Liver (tissue), 9 donors: ENCODE results near the gene GBA3. TPM values are rescaled to one million over a fixed set of nuclear protein-coding genes. Genes with fewer than 3 reads are reported as not detected.

Experiments
- DNase-seq: peaks from one replicate; pipeline ENCODE4 v3.0.0-alpha.2; 2017; ENCODE audit warnings: low spot score
- H3K27ac ChIP-seq, 2 donors: one replicate each; pipeline ENCODE4 v1.7.0; 2013; ENCODE audit warnings: inconsistent platforms in 2 of 2, low read length in 2 of 2, control low read depth in 1 of 2, low read depth in 1 of 2, mild to moderate bottlenecking in 1 of 2
- H3K27me3 ChIP-seq, 4 donors: one replicate each; pipeline versions ENCODE4 v1.6.1 to v1.7.0; 2013; ENCODE audit warnings: low read length in 3 of 4, inconsistent platforms in 1 of 4, mild to moderate bottlenecking in 1 of 4, moderate library complexity in 1 of 4; ENCODE audit not compliant: control insufficient read depth in 4 of 4, insufficient read depth in 4 of 4
- H3K36me3 ChIP-seq, 4 donors: one replicate each; pipeline versions ENCODE4 v1.6.1 to v1.7.0; 2013; ENCODE audit warnings: low read length in 3 of 4, mild to moderate bottlenecking in 3 of 4, low read depth in 1 of 4, moderate library complexity in 1 of 4; ENCODE audit not compliant: control insufficient read depth in 4 of 4, insufficient read depth in 3 of 4
- H3K4me1 ChIP-seq, 4 donors: one replicate each; pipeline versions ENCODE4 v1.6.1 to v1.7.0; 2013; ENCODE audit warnings: low read length in 3 of 4, mild to moderate bottlenecking in 3 of 4, moderate library complexity in 1 of 4; ENCODE audit not compliant: control insufficient read depth in 4 of 4, insufficient read depth in 4 of 4
- H3K4me3 ChIP-seq, 3 donors: one replicate each; pipeline versions ENCODE4 v1.6.1 to v1.7.0; 2013; ENCODE audit warnings: low read length in 3 of 3, control low read depth in 1 of 3, low read depth in 1 of 3, mild to moderate bottlenecking in 1 of 3
- H3K9ac ChIP-seq, 2 donors: one replicate each; pipeline ENCODE4 v1.7.0; 2013; ENCODE audit warnings: low read length in 2 of 2, mild to moderate bottlenecking in 2 of 2, moderate library complexity in 2 of 2, control low read depth in 1 of 2, low read depth in 1 of 2
- H3K9me3 ChIP-seq, 4 donors: one replicate each; pipeline versions ENCODE4 v1.6.1 to v1.7.0; 2013; ENCODE audit warnings: low read length in 3 of 4; ENCODE audit not compliant: control insufficient read depth in 4 of 4
- EGR1 ChIP-seq, 2 donors: IDR thresholded peaks; 2 replicates each; pipeline ENCODE4 v1.6.1; 2016 to 2018; ENCODE audit warnings: antibody characterized with exemption in 2 of 2, low read depth in 2 of 2
- FOXA1 ChIP-seq: IDR thresholded peaks from 2 replicates; pipeline ENCODE4 v1.6.1; 2016; ENCODE audit warnings: antibody characterized with exemption
- FOXA2 ChIP-seq: IDR thresholded peaks from 2 replicates; pipeline ENCODE4 v1.6.1; 2016; ENCODE audit warnings: antibody characterized with exemption
- GABPA ChIP-seq, 2 donors: IDR thresholded peaks in 1 of 2; conservative IDR thresholded peaks in 1 of 2; 2 replicates each; pipeline ENCODE4 v1.6.1; 2016; ENCODE audit warnings: antibody characterized with exemption in 2 of 2, mild to moderate bottlenecking in 1 of 2, moderate library complexity in 1 of 2
- HNF4A ChIP-seq, 2 donors: conservative IDR thresholded peaks; 2 replicates each; pipeline ENCODE4 v1.6.1; 2016; ENCODE audit warnings: antibody characterized with exemption in 2 of 2, mild to moderate bottlenecking in 2 of 2
- HNF4G ChIP-seq: IDR thresholded peaks from 2 replicates; pipeline ENCODE4 v1.6.1; 2016; ENCODE audit warnings: antibody characterized with exemption
- JUND ChIP-seq, 2 donors: IDR thresholded peaks; 2 replicates each; pipeline ENCODE4 v1.6.1; 2016; ENCODE audit warnings: antibody characterized with exemption in 2 of 2
- NR2F2 ChIP-seq: IDR thresholded peaks from 2 replicates; pipeline ENCODE4 v1.6.1; 2016; ENCODE audit warnings: antibody characterized with exemption
- RAD21 ChIP-seq, 2 donors: IDR thresholded peaks; 2 replicates each; pipeline ENCODE4 v1.6.1; 2016; ENCODE audit warnings: antibody characterized with exemption in 2 of 2, mild to moderate bottlenecking in 2 of 2
- RXRA ChIP-seq, 2 donors: IDR thresholded peaks; 2 replicates each; pipeline ENCODE4 v1.6.1; 2017 to 2018; ENCODE audit warnings: antibody characterized with exemption in 2 of 2, mild to moderate bottlenecking in 1 of 2
- SP1 ChIP-seq: IDR thresholded peaks from 2 replicates; pipeline ENCODE4 v1.6.1; 2018; ENCODE audit warnings: antibody characterized with exemption, mild to moderate bottlenecking
- TAF1 ChIP-seq: conservative IDR thresholded peaks from 2 replicates; pipeline ENCODE4 v1.6.1; 2016; ENCODE audit warnings: antibody characterized with exemption, mild to moderate bottlenecking
- YY1 ChIP-seq: IDR thresholded peaks from 2 replicates; pipeline ENCODE4 v1.6.1; 2016; ENCODE audit warnings: antibody characterized with exemption, mild to moderate bottlenecking
- WGBS: extraction: QIAGEN DNeasy Blood & Tissue Kit; methylation state at CpG from one replicate; pipeline ENCODE4 v1.1.7; 2013; 5-methylcytosine and 5-hydroxymethylcytosine counted together
- polyA plus RNA-seq, 2 donors: library from polyadenylated mRNA; stranded (reverse) in 1 of 2; unstranded in 1 of 2; fragments of 200-250 nt in 1 of 2; fragments of >200 nt in 1 of 2; fragmentation: Nextera tagmentation in 1 of 2; extraction: Ambion mirVana in 1 of 2; gene quantifications; one replicate each; pipeline versions ENCODE4 v1.2.1 to v1.2.3, GENCODE V29; 2013 to 2015
- total RNA-seq, 2 donors: library from RNA; depleted of rRNA; stranded (reverse); fragments of >200 nt; gene quantifications; one replicate each; pipeline ENCODE4 v1.2.3, GENCODE V29; 2014
- TF ChIP-seq, protein P1 (sequence below): IDR thresholded peaks from 2 replicates; pipeline ENCODE4 v1.6.1; 2016; ENCODE audit warnings: antibody characterized with exemption, mild to moderate bottlenecking
- TF ChIP-seq, protein P2 (sequence below): IDR thresholded peaks from 2 replicates; pipeline ENCODE4 v1.6.1; 2016; ENCODE audit warnings: antibody characterized with exemption
- TF ChIP-seq, protein P3 (sequence below): fragments of 150-350 bp; IDR thresholded peaks from 2 replicates; pipeline ENCODE4 v1.5.1; 2017; ENCODE audit warnings: improper control_type of control experiment, low read depth, low read length; ENCODE audit not compliant: missing input control
- TF ChIP-seq, protein P4 (sequence below): IDR thresholded peaks from 2 replicates; pipeline ENCODE4 v1.6.1; 2016; ENCODE audit warnings: antibody characterized with exemption
- TF ChIP-seq, protein P5 (sequence below): IDR thresholded peaks from 2 replicates; pipeline ENCODE4 v1.6.1; 2016; ENCODE audit warnings: antibody characterized with exemption
- donor health status: healthy.
- donor health status: healthy.
- donor health status: healthy.
- donor health status: healthy.
- donor health status: healthy.

The GBA3 gene
- total and polyA plus RNA-seq, 4 donors, result 10.6 to 36.7 (median 18.9) TPM

DNA sequence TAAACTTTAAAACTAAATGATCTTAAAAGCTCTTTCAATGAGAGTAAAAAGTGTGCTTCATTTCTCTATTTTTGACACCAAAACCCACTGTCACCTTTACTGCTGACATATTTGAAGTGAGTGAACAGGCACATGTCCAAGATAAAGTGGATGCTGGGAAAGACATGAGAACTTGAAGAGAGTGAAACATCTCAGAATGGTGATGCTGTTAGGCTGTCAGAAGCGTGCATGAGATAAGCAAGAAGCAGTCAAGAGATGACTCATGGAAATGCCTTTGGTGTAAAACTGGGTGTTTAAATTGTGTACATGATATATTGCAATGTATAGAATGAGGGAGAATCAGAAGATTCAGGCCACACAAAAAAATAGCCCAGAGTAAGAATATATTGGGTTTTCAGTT lies 21.8 kb upstream of the GBA3 start (continued):
- TF ChIP-seq, protein P1, sequence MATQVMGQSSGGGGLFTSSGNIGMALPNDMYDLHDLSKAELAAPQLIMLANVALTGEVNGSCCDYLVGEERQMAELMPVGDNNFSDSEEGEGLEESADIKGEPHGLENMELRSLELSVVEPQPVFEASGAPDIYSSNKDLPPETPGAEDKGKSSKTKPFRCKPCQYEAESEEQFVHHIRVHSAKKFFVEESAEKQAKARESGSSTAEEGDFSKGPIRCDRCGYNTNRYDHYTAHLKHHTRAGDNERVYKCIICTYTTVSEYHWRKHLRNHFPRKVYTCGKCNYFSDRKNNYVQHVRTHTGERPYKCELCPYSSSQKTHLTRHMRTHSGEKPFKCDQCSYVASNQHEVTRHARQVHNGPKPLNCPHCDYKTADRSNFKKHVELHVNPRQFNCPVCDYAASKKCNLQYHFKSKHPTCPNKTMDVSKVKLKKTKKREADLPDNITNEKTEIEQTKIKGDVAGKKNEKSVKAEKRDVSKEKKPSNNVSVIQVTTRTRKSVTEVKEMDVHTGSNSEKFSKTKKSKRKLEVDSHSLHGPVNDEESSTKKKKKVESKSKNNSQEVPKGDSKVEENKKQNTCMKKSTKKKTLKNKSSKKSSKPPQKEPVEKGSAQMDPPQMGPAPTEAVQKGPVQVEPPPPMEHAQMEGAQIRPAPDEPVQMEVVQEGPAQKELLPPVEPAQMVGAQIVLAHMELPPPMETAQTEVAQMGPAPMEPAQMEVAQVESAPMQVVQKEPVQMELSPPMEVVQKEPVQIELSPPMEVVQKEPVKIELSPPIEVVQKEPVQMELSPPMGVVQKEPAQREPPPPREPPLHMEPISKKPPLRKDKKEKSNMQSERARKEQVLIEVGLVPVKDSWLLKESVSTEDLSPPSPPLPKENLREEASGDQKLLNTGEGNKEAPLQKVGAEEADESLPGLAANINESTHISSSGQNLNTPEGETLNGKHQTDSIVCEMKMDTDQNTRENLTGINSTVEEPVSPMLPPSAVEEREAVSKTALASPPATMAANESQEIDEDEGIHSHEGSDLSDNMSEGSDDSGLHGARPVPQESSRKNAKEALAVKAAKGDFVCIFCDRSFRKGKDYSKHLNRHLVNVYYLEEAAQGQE, result no peak
- TF ChIP-seq RXRA (IDR thresholded peaks at IDR 0.05), result no peak
- TF ChIP-seq JUND (IDR thresholded peaks at IDR 0.05), result no peak
- TF ChIP-seq YY1, result no peak
- TF ChIP-seq FOXA1, result no peak

DNA sequence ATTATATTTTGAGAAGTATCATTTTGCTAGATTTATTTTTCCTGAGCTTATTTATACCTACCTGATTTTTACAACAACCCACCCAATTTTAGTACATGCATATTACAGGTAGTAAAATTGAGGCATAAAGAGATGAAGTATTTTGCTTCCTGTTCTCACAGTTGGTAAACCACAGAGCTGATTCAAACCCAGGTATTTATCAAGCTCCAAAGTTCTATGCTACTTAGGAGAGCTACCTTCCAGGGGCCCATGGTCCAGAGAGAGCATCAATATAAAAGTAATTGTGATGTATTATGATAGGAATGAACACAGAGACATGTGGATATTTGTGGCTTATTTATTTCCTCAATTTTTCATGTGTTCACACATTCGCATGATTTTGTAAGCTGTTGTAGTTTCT lies 20.2 kb upstream of the GBA3 start:
- H3K36me3 ChIP-seq, result no peaks in the 10 kb centered on the region
- 86% methylated on average over 1 of the region's 1 CpG for WGBS
- no peak overlapping the region for H3K4me3 ChIP-seq
- H3K27ac ChIP-seq, result no peak overlapping the region
- H3K4me1 ChIP-seq, result peaks cover 0 to 5% (median 2%) of the 10 kb centered on the region in 4 donors
- H3K9me3 ChIP-seq, result no peaks in the 10 kb centered on the region
- no peak overlapping the region for H3K9ac ChIP-seq
- TF ChIP-seq, protein P2, sequence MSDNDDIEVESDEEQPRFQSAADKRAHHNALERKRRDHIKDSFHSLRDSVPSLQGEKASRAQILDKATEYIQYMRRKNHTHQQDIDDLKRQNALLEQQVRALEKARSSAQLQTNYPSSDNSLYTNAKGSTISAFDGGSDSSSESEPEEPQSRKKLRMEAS, result no peak
- TF ChIP-seq HNF4A (conservative IDR thresholded peaks at IDR 0.05) (no peak), NR2F2 (no peak), GABPA (IDR thresholded peaks at IDR 0.05 in 1 of 2, conservative IDR thresholded peaks at IDR 0.05 in 1 of 2) (no peak)
- H3K27me3 ChIP-seq, result no peaks in the 10 kb centered on the region
- no peak for DNase-seq

DNA sequence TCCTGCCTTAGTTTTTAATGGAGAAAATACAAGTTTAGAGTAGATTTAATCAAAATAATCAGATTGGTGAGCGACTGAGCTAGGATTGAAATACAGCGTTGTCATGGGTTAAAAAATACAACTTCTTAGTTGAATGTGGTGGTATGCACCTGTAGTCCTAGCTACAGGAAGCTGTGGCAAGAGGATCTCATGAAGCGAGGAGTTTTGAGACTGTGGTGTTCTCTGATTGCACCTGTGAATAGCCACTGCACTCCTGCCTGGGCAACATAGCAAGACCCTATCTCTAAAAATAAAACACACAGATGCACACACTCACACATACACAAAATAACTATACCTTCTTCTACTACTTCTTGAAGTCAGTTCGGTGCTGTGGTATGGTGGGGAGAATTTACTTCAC lies 19.8 kb upstream of the GBA3 start:
- Histone ChIP-seq H3K4me3 (no peak overlapping the region), H3K9me3 (no peaks in the 10 kb centered on the region), H3K27me3 (no peaks in the 10 kb centered on the region), H3K36me3 (no peaks in the 10 kb centered on the region), H3K27ac (no peak overlapping the region), H3K4me1 (peaks cover 0 to 5% (median 2%) of the 10 kb centered on the region in 4 donors), H3K9ac (no peak overlapping the region)
- no peak for DNase-seq
- 87% methylated on average over 4 of the region's 4 CpGs for WGBS
- TF ChIP-seq EGR1 (IDR thresholded peaks at IDR 0.05; ENCODE audit: low read depth in 2 of 2), result no peak
- TF ChIP-seq FOXA2, result no peak
- TF ChIP-seq, protein P1, result no peak
- TF ChIP-seq, protein P3, sequence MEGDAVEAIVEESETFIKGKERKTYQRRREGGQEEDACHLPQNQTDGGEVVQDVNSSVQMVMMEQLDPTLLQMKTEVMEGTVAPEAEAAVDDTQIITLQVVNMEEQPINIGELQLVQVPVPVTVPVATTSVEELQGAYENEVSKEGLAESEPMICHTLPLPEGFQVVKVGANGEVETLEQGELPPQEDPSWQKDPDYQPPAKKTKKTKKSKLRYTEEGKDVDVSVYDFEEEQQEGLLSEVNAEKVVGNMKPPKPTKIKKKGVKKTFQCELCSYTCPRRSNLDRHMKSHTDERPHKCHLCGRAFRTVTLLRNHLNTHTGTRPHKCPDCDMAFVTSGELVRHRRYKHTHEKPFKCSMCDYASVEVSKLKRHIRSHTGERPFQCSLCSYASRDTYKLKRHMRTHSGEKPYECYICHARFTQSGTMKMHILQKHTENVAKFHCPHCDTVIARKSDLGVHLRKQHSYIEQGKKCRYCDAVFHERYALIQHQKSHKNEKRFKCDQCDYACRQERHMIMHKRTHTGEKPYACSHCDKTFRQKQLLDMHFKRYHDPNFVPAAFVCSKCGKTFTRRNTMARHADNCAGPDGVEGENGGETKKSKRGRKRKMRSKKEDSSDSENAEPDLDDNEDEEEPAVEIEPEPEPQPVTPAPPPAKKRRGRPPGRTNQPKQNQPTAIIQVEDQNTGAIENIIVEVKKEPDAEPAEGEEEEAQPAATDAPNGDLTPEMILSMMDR, result no peak
- no peak for TF ChIP-seq HNF4G
- TF ChIP-seq YY1, result no peak
- TF ChIP-seq FOXA1, result no peak
- TF ChIP-seq, protein P2, result no peak
- TF ChIP-seq, protein P4, sequence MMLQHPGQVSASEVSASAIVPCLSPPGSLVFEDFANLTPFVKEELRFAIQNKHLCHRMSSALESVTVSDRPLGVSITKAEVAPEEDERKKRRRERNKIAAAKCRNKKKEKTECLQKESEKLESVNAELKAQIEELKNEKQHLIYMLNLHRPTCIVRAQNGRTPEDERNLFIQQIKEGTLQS, result no peak
- TF ChIP-seq RAD21 (IDR thresholded peaks at IDR 0.05), result no peak
- no peak for TF ChIP-seq SP1
- no peak for TF ChIP-seq HNF4A (conservative IDR thresholded peaks at IDR 0.05)
- TF ChIP-seq GABPA (IDR thresholded peaks at IDR 0.05 in 1 of 2, conservative IDR thresholded peaks at IDR 0.05 in 1 of 2), result no peak
- TF ChIP-seq, protein P5, sequence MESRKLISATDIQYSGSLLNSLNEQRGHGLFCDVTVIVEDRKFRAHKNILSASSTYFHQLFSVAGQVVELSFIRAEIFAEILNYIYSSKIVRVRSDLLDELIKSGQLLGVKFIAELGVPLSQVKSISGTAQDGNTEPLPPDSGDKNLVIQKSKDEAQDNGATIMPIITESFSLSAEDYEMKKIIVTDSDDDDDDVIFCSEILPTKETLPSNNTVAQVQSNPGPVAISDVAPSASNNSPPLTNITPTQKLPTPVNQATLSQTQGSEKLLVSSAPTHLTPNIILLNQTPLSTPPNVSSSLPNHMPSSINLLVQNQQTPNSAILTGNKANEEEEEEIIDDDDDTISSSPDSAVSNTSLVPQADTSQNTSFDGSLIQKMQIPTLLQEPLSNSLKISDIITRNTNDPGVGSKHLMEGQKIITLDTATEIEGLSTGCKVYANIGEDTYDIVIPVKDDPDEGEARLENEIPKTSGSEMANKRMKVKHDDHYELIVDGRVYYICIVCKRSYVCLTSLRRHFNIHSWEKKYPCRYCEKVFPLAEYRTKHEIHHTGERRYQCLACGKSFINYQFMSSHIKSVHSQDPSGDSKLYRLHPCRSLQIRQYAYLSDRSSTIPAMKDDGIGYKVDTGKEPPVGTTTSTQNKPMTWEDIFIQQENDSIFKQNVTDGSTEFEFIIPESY, result no peak
- no peak for TF ChIP-seq RXRA (IDR thresholded peaks at IDR 0.05)
- no peak for TF ChIP-seq JUND (IDR thresholded peaks at IDR 0.05)
- no peak for TF ChIP-seq NR2F2
- TF ChIP-seq TAF1, result no peak
